NCI-H446 treated with DMSO at 0.1 percent for 48 hours (cell line): ENCODE measurements around the gene AMBN.
"Not testable (repeated sequence)": the region's sequence is repeated elsewhere in the genome, so short reads cannot be mapped to it uniquely, and the experiment has no call there.

Experiments
- DNase-seq: peaks from one replicate; lab custom pipeline; 2025; lab: John Stamatoyannopoulos, UW

The AMBN gene

DNA sequence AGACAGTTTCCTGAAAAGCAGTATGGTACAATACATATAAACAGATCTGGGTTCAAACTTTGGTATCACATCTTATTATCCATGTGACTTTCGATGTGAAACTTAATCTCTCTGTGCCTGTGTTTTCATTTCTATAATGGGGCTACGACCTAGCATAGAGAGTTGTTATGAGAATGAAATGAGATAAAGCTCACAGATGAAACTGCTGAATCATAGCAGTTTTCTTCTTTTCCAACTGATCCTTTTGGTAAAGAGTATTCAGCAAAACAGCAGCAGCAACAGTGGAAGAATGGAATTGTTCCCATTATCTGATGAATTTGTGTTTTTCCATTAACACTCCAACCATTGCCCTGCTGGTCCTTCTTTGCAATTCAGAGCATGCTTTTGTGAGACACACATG is 16.3 kb downstream of the AMBN start:
- no peak for DNase-seq

- no peak for DNase-seq
Measured at GRCh38 chr4:70613306-70614183, 21.5 kb downstream of the AMBN start.

DNA sequence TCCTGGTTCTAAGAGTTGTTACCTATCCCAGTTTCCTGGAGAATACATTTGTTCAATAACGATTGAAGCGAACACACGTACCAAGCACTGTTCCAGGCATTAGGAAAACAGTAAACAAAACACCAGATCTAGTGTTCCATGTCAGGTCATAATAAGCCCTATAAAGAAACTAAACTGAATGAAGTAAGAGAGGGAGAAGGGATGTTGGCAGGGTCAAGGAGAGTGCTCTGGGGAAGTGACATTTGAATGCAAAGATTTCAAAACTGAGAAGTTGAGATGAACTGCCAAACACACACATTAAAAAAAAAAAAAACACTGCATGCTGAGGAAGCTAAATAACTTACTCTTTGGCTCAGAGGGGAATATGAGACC is 22.1 kb downstream of the AMBN start:
- no peak for DNase-seq

- no peak for DNase-seq
Measured at GRCh38 chr4:70619288-70619687, 27.2 kb downstream of the AMBN start.

DNA sequence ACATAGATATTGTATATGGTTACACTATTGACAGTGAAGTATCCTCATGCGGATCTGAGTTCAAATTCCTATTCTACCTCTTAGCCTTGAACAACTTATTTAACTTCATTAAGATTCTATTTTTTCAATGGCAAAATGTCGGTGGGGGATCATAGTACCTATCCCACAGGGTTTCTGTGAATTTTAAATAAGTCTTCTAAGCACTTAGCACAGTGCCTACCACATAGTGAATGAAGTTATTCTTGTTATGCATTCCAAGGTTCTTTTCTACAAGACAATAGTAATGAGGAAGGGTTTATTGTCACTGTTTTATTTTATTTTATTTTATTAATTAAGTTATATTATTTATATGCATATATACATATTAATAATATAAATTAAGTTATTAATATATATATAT is 27.7 kb downstream of the AMBN start:
- no peak for DNase-seq

GRCh38 chr4:70623323-70623722 is 31.3 kb downstream of the AMBN start:
- DNase-seq: no peak

GRCh38 chr4:70624226-70624793 is 32.3 kb downstream of the AMBN start:
- DNase-seq: no peak

DNA sequence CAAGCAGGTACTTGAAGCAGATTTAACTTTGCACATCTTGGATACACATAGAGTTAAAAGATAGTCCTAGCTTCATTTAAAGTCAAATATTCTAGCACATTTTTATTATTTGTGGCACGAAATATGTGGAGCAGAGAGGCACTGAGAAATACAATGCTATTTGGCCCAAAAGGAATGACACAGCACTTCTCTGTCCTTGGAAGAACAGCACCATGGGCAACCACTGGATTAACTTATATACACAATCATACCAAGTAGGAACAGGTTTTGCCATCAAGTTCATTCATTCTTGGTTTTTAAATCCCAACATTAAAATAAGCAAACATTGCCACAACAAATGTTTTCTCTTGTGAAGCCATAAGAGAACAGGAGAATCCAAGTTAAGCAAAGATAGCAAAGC is 35.6 kb downstream of the AMBN start:
- no peak for DNase-seq

GRCh38 chr4:70628444-70628843 is 36.4 kb downstream of the AMBN start, which contains the start of gene ENAM:
Gene ENAM (plus strand): TSS chr4:70628744. CDS start chr4:70629501, 757 bp downstream.
- no peak for DNase-seq

GRCh38 chr4:70629469-70630090 is 37.5 kb downstream of the AMBN start:
- DNase-seq: no peak

DNA sequence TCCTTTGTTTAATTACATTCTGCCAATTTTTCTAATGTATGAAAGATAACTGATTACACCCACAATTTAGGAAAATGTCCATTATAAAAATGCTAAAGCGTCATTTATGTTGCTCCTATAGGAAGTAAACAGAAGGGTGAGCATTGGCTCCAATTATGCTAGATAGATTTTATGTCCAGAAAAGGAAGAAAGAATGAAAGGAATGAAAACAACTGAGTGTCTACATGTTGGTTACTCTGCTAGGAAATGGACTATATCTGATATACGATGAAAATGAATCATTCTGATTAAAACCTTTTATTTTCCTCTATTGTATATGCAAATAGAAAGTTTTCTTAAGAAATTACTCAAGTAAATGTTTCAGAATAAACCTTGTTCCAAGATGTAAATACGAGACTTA is 38.1 kb downstream of the AMBN start:
- no peak for DNase-seq

GRCh38 chr4:70632028-70632427 is 40.0 kb downstream of the AMBN start:
- DNase-seq: no peak

GRCh38 chr4:70634482-70634881 is 42.4 kb downstream of the AMBN start:
- no peak for DNase-seq

- no peak for DNase-seq
Measured at GRCh38 chr4:70637239-70637913, 45.3 kb downstream of the AMBN start.

DNA sequence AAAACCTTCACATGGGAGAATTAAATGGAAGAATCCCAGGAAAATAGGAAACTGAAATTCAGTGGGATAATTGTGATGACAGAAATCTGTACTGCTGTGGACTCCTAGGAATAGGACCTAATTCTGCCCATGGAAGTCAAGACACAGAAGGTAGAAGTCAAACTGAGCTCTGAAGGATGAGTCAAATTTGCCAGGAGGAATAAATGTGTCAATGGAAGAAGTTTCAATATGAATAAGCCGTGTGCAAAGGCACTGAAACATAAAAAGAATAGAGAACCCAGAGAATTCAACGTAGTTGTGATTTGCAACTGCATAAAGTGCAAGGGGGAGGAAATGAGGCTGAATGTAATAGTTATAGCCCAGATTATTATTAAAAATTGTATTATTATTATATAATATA is 48.1 kb downstream of the AMBN start:
- DNase-seq: no peak

- DNase-seq: not testable (repeated sequence)
Measured at GRCh38 chr4:70650741-70651140, 58.7 kb downstream of the AMBN start.

DNA sequence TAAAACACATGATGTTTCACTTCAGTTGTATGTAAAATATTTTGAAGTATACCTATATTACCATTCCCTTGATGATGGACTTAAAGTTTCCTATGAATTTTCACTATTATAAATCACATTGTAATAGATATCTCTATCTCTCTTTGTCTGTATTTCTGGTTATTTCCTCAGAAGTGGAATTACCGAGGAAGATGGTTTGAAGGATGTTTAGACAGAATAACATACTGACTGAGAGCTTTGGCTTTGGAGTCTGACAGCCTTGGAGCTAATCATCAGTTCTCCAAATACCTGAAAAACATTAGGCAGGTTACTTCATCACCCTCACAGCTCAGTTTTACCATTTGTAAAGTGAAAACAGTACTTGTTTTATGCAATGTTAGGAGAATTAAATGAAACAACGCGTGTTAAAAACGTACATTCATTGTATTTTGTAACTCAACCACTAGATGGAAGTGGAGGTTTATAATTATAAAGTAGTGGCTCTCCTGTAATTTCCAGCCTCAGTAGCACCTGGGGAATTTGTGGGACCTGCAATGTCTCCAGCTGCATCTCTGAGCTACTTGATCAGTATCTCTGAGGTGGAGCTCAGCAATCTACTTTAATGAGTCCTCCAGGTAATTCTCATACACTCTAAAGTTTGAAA is 59.9 kb downstream of the AMBN start:
- no peak for DNase-seq

DNA sequence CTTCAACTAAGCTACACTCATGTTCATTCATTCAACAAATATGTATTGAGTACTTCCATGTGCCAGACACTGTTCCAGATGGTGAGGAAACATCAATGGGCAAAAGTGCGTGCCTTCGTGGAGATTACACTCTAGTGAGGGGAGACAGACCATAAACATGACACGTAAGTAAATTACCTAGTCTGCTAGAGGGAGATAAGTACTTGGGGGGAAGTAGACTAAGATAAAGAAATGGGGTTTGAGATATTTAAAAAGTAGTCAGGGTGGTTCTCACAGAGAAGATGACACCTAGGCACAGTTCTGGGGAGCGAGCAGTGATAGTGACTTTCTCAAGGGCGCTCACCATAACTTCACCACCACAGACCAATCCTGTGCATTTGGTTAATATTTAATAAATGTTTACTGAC is 62.6 kb downstream of the AMBN start:
- no peak for DNase-seq
